Measurements from ENCODE around the gene CASKIN1.

Gene CASKIN1

GRCh38 chr16:2155977-2156848, 40.2 kb downstream of the CASKIN1 start:
- Histone ChIP-seq H3K4me1 (ENCODE audit: insufficient read depth, low read length, severe bottlenecking) (peaks cover 75% of the 10 kb centered on the region), H3K9me3 (ENCODE audit: low read length) (no peaks in the 10 kb centered on the region), H2AFZ (ENCODE audit: low read length) (no peak overlapping the region), H4K20me1 (ENCODE audit: insufficient read depth, low read length) (no peaks in the 10 kb centered on the region), H3K36me3 (ENCODE audit: insufficient read depth, low read length) (peaks cover 39% of the 10 kb centered on the region), H3K4me3 (ENCODE audit: low read depth, low read length, poor library complexity, severe bottlenecking) (peak overlapping the region; percentile 85), H3K27me3 (ENCODE audit: insufficient read depth, low read length) (no peaks in the 10 kb centered on the region), H3F3A (ENCODE audit: insufficient read depth, low read length) (0 out of 2 replicates have a peak, but pooled peaks cover 2% of the 10 kb centered on the region), H3K9ac (ENCODE audit: low read length) (peak overlapping the region; percentile 72), H3K9me2 (ENCODE audit: low read depth, low read length) (no peaks in the 10 kb centered on the region), H3K27ac (ENCODE audit: low read depth, low read length, poor library complexity, severe bottlenecking) (no peak overlapping the region), H3K4me2 (ENCODE audit: low read length) (peak overlapping the region; percentile 98), H3K79me2 (ENCODE audit: insufficient read depth, low read length) (peaks cover 11% of the 10 kb centered on the region; the same call in 1 of the 2 replicates)
- no peak for TF ChIP-seq CTCF (IDR thresholded peaks at IDR 0.05; ENCODE audit: low read length)
- TF ChIP-seq EZH2 (IDR thresholded peaks at IDR 0.05; ENCODE audit: borderline replicate concordance, low read length): no peak

DNA sequence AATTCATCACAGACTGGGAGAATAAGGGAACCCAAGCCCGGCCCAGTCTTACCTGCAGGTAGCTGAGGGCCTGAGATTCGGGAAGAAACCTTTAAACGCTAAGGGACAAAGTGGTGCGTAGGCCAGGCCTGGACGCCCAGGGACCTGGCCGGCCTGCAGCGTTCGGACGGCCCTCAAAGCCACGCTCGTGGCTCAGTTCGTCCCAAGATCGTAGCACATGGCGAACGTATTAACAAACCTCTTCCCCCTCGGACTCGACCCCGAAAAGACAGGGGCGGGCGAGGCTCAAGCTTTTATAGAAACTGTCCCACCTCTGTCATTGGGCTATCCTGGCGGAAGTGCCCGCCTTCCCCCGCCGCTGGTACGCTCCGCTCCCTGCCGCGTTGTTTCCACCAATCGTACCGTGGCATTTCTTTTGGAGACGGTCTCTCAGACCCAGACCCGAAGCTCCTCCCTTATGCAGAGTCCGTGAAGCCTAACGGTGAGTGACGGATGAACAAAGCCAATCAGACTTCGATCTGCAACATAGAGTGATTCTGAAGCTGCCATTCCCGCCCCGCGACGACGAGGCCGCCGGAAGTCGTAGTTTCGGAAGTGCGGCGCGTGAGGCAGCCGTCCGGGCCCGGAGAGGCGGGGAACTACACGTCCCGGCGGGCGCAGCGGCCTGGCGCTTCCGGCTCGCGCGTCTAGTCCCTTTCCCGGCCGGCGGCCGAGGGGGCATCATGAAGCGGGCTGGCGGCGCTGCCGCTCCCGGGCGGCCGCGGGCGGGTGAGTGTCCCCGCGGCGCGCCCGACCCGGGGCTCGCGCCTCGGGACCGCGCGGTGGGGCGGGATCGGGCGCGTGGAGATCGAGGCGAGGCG, 41.1 kb downstream of the CASKIN1 start, which contains the start of gene TRAF7:
TSS of gene TRAF7 (plus strand) at position 692 of the 860 bp plus-strand sequence. CDS start 8,139 bp downstream, outside the sequence.
- TF ChIP-seq EZH2 (IDR thresholded peaks at IDR 0.05; ENCODE audit: borderline replicate concordance, low read length) (no peak), CTCF (IDR thresholded peaks at IDR 0.05; ENCODE audit: low read length) (no peak)
- peaks cover 43% of the 10 kb centered on the region for H3K36me3 ChIP-seq (ENCODE audit: insufficient read depth, low read length)
- peaks cover 77% of the 10 kb centered on the region for H3K4me1 ChIP-seq (ENCODE audit: insufficient read depth, low read length, severe bottlenecking)
- no peaks in the 10 kb centered on the region for H4K20me1 ChIP-seq (ENCODE audit: insufficient read depth, low read length)
- H3K9me2 ChIP-seq (ENCODE audit: low read depth, low read length): no peaks in the 10 kb centered on the region
- peak within 1 kb of the TSS; percentile 85 for H3K4me3 ChIP-seq (ENCODE audit: low read depth, low read length, poor library complexity, severe bottlenecking)
- H3K27ac ChIP-seq (ENCODE audit: low read depth, low read length, poor library complexity, severe bottlenecking): peak within 1 kb of the TSS; percentile 46
- H3K9me3 ChIP-seq (ENCODE audit: low read length): no peaks in the 10 kb centered on the region
- H2AFZ ChIP-seq (ENCODE audit: low read length): no peak within 1 kb of the TSS
- 0 out of 2 replicates have a peak, but pooled peaks cover 5% of the 10 kb centered on the region for H3F3A ChIP-seq (ENCODE audit: insufficient read depth, low read length)
- no peaks in the 10 kb centered on the region for H3K27me3 ChIP-seq (ENCODE audit: insufficient read depth, low read length)
- H3K9ac ChIP-seq (ENCODE audit: low read length): peak within 1 kb of the TSS; percentile 82
- H3K4me2 ChIP-seq (ENCODE audit: low read length): peak within 1 kb of the TSS; percentile 98
- peaks cover 11% of the 10 kb centered on the region; the same call in 1 of the 2 replicates for H3K79me2 ChIP-seq (ENCODE audit: insufficient read depth, low read length)

- Histone ChIP-seq H3K9ac (ENCODE audit: low read length) (peak overlapping the region; percentile 82), H3K4me3 (ENCODE audit: low read depth, low read length, poor library complexity, severe bottlenecking) (peak overlapping the region; percentile 72), H3K4me2 (ENCODE audit: low read length) (peak overlapping the region; percentile 96), H3K36me3 (ENCODE audit: insufficient read depth, low read length) (peaks cover 43% of the 10 kb centered on the region), H3F3A (ENCODE audit: insufficient read depth, low read length) (0 out of 2 replicates have a peak, but pooled peaks cover 5% of the 10 kb centered on the region), H3K79me2 (ENCODE audit: insufficient read depth, low read length) (peaks cover 11% of the 10 kb centered on the region; the same call in 1 of the 2 replicates), H3K9me3 (ENCODE audit: low read length) (no peaks in the 10 kb centered on the region), H3K27me3 (ENCODE audit: insufficient read depth, low read length) (no peaks in the 10 kb centered on the region), H3K27ac (ENCODE audit: low read depth, low read length, poor library complexity, severe bottlenecking) (peak overlapping the region; percentile 46), H2AFZ (ENCODE audit: low read length) (no peak overlapping the region), H4K20me1 (ENCODE audit: insufficient read depth, low read length) (no peaks in the 10 kb centered on the region), H3K9me2 (ENCODE audit: low read depth, low read length) (no peaks in the 10 kb centered on the region), H3K4me1 (ENCODE audit: insufficient read depth, low read length, severe bottlenecking) (peaks cover 78% of the 10 kb centered on the region)
- TF ChIP-seq CTCF (IDR thresholded peaks at IDR 0.05; ENCODE audit: low read length) (no peak), EZH2 (IDR thresholded peaks at IDR 0.05; ENCODE audit: borderline replicate concordance, low read length) (no peak)
Observed at GRCh38 chr16:2154533-2155090, 41.8 kb downstream of the CASKIN1 start.
